GM21723 (cell line): ENCODE results near the gene TMEM37.

ENCODE experiments used
- ATAC-seq: cut with Tn5 transposase; IDR thresholded peaks from one replicate; pipeline ENCODE4 v1.9.1; 2021; ENCODE audit warnings: mild to moderate bottlenecking, moderate library complexity; ENCODE audit not compliant: unreplicated experiment

TMEM37 gene

DNA sequence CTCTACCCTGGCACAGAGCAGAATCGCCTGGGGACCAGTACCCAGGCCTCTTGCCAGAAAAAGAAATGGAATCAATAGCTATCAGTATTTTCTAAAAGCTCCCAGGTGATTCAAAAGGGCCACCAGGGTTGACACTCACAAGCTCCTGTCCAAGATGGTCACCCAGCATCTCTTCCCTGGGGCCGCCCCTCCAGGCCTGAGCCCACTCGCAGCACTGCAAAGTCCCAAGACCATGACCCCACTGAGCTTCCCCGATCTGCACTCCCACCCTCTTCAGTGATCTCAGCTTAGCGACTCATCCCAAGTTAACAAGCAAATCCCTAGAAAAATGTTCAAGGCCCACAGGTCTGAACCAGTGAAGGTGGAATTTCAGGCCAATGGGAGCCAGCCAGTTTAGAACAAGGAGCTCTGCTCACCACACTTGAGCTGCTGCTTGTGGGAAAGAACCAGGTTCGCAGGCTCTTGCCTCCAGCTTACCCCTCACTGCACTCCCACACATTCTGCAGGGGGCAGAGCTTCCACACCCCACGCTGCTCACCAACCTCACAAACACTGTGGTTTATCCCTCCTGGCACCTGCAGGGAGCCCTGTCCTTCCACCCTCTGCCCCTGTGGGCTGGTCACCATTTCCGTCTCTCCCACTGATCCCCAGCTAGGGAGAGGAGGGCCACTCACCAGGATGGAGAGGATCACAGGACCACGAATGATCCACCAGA lies 19.8 kb downstream of the TMEM37 start:
- no peak for ATAC-seq

DNA sequence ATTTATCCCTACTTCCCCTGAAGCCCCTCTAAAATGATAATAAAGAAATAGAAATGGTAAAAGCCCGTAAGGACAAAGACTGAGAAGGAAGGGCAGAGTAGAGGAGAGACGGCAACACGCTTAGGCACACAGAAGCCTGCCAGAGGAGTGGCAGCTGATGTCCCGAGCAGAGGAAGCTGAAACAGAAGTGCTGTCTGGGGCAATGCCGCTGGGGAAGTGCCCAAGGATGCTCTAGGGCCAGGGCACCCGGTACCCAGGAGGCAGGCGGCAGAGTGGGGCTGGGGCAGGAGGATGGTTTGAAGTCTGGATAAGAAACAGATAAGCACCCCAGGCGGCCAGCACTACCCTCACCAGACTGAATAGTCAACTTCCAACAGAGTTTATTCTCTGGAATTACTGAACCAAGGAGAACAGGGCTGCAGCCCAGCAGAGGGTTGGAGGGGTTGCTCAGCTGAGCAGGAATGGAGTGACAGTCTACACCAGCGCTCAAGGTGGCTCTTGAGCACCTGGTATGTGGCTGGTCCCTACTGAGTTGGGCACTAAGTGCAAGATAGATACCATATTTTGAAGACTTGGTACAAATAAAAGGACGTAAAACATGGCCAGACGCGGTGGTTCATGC lies 22.4 kb downstream of the TMEM37 start:
- ATAC-seq = no peak

DNA sequence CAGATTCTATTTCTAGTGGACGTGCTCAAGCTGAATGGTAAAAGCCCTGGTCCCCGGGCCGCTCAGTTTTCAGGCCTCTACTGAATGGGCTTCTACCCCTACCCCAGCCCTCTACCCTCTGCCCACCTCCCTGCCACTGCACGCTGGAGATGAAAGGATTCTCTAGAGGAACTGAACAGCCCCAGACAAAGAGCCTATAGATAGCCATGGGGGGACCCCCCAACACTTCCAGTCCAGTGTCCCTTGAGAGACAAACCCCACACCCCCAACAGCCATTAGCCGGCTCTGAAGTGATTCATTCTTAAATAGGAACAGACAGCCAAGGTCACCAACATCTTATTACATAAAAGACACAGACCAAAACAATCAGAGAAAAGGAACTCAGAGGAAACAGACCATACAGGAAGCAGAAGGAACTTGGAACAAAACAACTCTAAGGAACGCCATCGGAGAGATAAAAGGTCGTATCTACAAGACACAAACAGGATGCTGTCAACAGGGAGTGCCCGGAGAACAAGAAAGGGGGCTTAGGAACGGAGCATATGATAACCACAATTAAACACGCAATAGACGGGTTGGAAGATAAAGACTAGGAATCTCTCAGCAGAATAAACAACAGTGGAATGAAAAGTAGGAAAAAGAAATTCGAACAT lies 23.5 kb downstream of the TMEM37 start:
- no peak for ATAC-seq

DNA sequence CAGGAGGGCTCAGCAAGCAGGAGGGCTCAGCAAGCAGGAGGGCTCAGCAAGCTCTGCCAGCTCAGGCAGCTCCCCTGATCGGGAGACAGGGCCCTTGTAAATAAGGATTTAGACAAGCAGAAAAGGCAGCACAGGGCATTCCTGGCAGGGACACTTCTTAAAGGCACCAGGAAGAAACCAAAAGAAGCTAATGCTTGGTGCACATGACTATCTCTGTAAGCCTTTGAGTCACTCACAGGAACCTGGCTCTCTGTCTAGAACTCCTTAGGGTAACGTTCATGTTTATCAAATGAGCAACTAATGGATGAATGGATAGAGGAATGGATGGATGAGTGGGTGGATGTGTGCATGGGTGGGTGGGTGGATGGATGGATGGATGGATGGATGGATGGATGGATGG lies 28.4 kb downstream of the TMEM37 start:
- no peak for ATAC-seq

DNA sequence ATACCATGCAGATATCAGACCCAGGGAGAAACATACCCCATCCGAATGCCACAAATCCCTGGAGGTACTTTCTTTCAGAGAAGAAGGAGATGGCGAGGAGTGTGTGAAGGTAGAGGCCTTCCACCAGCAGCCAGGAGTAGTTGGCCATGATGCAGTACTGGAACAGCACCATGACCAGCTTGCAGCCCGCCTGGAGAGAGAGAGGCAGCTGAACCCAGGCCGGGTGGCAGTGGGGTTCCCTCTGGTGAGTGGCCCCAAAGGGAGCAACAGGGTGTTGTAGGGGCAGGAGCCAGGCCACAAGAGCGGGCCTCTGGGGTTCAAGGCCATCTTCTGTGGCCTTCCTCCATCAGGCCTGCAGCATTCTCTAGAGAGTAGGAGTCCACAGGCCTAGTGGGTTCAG lies 30.2 kb downstream of the TMEM37 start:
- no peak for ATAC-seq

DNA sequence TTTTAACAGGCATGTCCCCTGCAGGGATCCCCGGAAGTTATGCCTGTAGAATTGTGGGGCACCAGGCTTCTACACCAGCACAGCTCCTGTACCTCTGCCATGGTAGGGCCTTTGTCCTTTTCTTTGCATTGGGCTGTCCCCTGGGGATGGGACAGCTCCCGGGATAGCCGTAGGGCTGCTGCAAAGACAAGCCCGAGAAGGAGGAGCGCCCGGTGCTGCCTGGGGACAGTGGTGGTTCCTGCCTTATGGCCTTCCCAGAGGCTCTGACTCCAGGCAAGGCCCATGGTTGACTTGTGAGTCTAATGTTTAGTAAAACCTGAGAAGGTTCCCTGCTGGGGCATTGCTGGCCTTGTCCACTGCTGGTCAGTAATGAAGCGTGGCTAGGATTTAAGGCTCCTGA lies 30.9 kb downstream of the TMEM37 start:
- no peak for ATAC-seq

DNA sequence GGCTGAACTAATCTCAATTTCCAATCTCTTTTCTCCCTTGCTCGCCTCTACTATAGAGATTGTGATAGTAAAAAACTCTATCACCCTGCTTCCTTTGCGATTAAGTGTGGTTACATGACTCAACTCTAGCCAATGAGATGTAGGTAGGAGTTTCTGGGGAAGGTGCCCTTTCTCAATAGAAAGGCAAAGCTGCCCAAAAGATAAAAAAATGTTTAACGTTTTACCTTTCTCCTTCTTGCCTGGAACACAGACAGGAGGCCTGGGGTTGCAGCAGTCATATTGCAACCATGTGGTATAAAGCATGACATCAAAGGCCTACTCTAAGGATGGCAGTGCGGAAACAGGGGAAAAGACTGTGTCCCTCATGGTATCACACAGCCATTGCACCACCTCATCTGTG lies 31.5 kb downstream of the TMEM37 start:
- no peak for ATAC-seq

- ATAC-seq = no peak
Measured at GRCh38 chr2:119463990-119464389, 32.3 kb downstream of the TMEM37 start.

- no peak for ATAC-seq
Measured at GRCh38 chr2:119464981-119465380, 33.3 kb downstream of the TMEM37 start.

GRCh38 chr2:119465687-119466086 lies 34.0 kb downstream of the TMEM37 start:
- no peak for ATAC-seq

DNA sequence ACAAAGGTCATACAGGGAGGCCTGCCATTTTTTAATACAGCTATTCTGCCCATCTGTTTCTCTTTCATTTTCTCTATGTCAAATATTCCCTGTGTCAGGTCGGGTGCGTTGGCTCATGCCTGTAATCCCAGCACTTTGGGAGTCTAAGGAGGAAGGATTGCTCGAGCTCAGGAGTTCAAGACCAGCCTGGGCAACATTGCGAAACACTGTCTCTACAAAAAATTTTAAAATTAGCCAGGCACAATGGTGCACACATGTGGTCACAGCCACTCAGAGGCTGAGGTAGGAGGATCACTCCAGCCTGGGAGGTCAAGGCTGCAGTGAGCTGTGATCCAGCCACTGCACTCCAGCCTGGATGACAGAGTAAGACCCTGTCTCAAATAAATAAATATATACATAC lies 34.7 kb downstream of the TMEM37 start:
- ATAC-seq = no peak

DNA sequence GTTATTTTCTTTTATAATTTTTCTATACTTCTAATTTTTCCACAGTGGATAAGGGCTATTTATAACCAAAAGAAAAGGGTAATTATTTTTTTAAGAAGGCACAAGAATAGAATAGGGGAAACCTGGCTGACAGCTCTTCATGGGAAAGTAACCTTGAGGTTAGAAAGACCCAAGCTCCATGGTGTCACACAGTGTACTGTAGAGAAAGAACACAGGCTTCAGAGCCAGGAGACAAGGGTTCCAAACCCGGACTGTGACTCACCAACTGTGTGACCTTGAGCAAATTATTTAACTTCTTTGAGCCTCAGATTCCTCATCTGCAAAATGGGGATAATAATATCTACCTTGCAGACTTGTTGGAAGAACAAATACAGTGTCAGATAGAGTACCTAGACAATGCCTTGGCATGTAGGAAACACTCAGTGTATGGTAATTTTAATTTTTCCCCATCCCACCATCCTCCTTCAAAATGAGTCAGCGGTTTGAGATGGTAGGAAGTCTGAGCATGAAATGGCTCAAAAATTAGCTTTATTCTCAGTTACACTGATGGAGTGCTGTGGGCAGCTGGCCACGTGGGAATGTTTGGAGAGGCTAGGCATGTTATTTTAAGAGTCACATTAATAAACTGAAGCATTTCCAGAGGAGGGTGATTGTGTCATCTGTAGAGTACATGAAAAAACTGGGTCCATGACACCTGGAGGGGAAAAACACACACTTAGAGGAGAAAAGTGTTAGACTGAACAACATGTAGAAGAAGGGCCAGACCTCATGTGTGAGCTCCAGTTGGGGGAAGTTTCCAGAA lies 36.7 kb downstream of the TMEM37 start:
- ATAC-seq = peak; percentile 49

- ATAC-seq = no peak
Measured at GRCh38 chr2:119469131-119469530, 37.5 kb downstream of the TMEM37 start.

- ATAC-seq = no peak
Measured at GRCh38 chr2:119469661-119470297, 38.1 kb downstream of the TMEM37 start.

DNA sequence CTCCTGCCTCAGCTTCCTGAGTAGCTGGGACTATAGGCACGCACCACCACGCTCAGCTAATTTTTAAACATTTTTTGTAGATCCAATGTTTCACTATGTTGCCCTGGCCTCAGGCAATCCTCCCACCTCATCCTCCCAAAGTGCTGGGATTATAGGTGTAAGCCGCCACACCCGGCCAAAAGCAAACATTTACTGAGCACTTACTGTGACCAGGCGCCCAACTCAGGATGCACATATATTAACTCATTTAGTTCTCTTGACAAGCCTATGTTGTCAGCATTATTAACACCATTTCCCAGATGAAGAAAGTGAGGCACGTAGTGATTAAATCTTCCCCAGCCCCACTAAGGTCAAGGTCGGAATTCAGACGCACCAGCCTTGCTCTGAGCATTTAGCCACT lies 41.1 kb downstream of the TMEM37 start:
- no peak for ATAC-seq

- ATAC-seq = no peak
Measured at GRCh38 chr2:119473621-119474370, 42.1 kb downstream of the TMEM37 start.

DNA sequence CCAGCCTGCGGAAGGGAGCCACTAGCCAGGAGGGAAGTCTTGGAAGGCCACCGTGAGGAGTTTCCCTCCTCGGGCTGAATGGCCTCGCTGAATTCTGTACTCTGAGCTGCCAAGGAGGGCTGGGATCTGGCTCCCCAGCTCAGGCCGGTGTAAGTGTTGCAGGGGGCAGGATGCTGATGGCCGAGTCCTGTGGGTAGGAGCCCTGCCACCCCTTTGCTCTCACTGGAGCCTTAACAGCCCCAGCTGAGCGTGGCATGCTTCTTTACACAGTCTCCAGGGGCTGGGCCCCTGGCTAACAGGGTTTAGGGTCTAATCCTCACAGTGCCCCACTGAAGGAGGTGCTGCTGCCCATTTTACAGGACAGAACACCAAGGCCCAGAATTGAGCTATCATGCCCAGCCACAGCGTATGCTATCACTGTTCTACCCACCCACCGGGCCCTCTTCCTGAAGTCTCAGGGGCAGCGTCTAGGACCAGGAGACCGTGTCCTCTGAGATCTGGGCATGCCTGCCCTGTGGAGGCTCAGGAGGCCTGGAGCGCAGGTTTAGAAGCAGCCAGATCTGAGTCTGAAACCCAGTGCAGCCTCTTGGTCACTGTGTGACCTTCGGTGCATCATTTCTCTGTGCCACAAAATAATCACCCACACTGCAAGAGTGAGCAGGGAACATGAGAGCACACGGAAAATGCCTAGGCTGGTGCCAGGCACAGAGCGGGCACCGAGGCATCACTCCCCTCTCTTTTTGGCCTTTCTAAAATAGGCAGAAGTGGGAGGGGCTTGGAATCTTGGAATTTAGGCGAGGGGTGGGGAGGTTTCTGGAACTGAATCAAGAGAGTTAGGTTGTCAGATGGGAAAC lies 42.9 kb downstream of the TMEM37 start:
- no peak for ATAC-seq

DNA sequence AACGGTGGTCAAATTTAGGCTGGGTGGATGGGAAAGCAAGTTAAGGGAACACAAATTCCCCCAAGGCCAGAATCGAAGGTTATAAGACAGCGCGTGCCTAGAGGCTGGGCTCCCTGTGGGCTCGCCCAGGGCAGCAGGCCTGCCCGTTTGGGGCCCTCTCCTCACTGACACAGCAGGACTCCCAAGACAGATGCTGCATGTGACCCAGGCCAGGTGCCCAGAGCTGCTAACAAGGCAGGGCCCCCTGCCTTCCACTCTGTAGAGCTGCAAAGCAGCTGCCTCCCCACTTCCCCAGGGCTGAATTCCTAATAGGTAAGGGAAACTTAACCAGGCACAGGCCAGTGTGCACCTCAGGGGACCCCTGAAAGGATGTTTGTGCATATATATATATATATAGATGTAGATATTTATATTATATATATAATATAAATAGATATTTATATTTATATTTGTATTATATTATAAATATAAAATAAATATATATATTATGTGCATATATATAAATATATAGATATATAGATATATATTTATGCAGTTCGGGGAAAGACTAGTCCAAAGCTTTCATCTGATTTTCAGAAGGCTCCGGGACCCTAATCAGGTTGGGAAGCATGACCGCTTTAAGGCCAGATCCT lies 43.7 kb downstream of the TMEM37 start:
- no peak for ATAC-seq

GRCh38 chr2:119475857-119476244 lies 44.2 kb downstream of the TMEM37 start:
- peak; percentile 17 for ATAC-seq
